SH-SY5Y (cell line): ENCODE results near the gene GDPD3.

ENCODE experiments used
- GATA2 ChIP-seq: IDR thresholded peaks from 2 replicates; pipeline ENCODE4 v1.6.1; 2011; ENCODE audit warnings: mild to moderate bottlenecking, low read depth, low read length
- GATA3 ChIP-seq: IDR thresholded peaks from 2 replicates; pipeline ENCODE4 v1.6.1; 2011; ENCODE audit warnings: low read depth, mild to moderate bottlenecking, low read length, moderate library complexity

DNA sequence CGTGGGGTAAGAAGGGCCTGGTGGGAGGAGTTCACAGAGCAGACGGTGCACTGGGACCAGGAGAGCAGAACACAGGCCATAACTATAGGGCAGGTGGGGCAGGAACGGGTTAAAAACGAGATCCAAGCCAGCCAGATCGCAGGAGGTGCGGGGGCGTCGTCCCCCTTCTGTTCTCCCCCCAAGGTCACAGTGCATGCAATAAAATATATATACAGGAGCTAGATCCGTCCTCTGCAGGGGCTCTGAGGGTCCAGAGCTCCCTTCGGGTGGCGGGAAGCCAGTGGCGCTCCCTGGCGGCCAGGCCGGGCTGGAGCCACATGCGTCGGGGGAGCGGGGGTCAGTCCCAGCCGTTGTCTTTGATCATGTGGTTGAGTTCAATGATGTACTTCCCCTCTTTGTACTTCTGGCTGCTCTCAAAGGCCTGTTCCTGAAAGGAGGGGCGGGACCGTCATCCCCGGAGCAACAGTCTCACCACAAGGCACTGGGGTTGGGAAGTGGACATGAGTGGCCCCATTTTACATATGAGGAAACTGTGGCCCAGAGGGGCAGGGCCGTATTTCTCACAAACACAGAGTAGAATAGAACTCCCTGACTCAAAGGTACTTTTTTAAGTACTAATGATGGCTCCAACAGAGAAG lies 20.8 kb downstream of the GDPD3 start:
- no peak for TF ChIP-seq GATA2
- no peak for TF ChIP-seq GATA3
